ENCODE data around the gene ALOXE3.

The ALOXE3 gene

GRCh38 chr17:8117980-8118768, at the start of gene ALOXE3:
ALOXE3 (minus strand) TSS chr17:8118514; CDS start chr17:8117990, 524 bp downstream.
- Histone ChIP-seq H3K9me2 (ENCODE audit: low read depth, low read length) (no peaks in the 10 kb centered on the region), H4K20me1 (ENCODE audit: insufficient read depth, low read length) (no peaks in the 10 kb centered on the region), H3K4me2 (ENCODE audit: low read length) (peak within 1 kb of the TSS; percentile 88), H2AFZ (ENCODE audit: low read length) (no peak within 1 kb of the TSS), H3K4me3 (ENCODE audit: low read depth, low read length, poor library complexity, severe bottlenecking) (peak within 1 kb of the TSS; percentile 98), H3K4me1 (ENCODE audit: insufficient read depth, low read length, severe bottlenecking) (peaks cover 40% of the 10 kb centered on the region), H3K79me2 (ENCODE audit: insufficient read depth, low read length) (no peaks in the 10 kb centered on the region), H3F3A (ENCODE audit: insufficient read depth, low read length) (peaks cover 6% of the 10 kb centered on the region; the same call in 1 of the 2 replicates), H3K9me3 (ENCODE audit: low read length) (no peaks in the 10 kb centered on the region), H3K27ac (ENCODE audit: low read depth, low read length, poor library complexity, severe bottlenecking) (peak within 1 kb of the TSS; percentile 26), H3K9ac (ENCODE audit: low read length) (peak within 1 kb of the TSS; percentile 64), H3K27me3 (ENCODE audit: insufficient read depth, low read length) (peaks cover 7% of the 10 kb centered on the region; the same call in 1 of the 2 replicates), H3K36me3 (ENCODE audit: insufficient read depth, low read length) (no peaks in the 10 kb centered on the region)
- TF ChIP-seq CTCF (IDR thresholded peaks at IDR 0.05; ENCODE audit: low read length), result no peak
- TF ChIP-seq EZH2 (IDR thresholded peaks at IDR 0.05; ENCODE audit: borderline replicate concordance, low read length), result no peak

- Histone ChIP-seq H3K79me2 (ENCODE audit: insufficient read depth, low read length) (peaks cover under 1% of the 10 kb centered on the region; the same call in 1 of the 2 replicates), H4K20me1 (ENCODE audit: insufficient read depth, low read length) (no peaks in the 10 kb centered on the region), H3K27me3 (ENCODE audit: insufficient read depth, low read length) (no peaks in the 10 kb centered on the region), H3K4me1 (ENCODE audit: insufficient read depth, low read length, severe bottlenecking) (peaks cover 40% of the 10 kb centered on the region), H3K4me3 (ENCODE audit: low read depth, low read length, poor library complexity, severe bottlenecking) (no peak overlapping the region), H3K4me2 (ENCODE audit: low read length) (no peak overlapping the region), H3F3A (ENCODE audit: insufficient read depth, low read length) (no peaks in the 10 kb centered on the region), H3K36me3 (ENCODE audit: insufficient read depth, low read length) (no peaks in the 10 kb centered on the region), H2AFZ (ENCODE audit: low read length) (no peak overlapping the region), H3K27ac (ENCODE audit: low read depth, low read length, poor library complexity, severe bottlenecking) (peak overlapping the region; percentile 18), H3K9ac (ENCODE audit: low read length) (no peak overlapping the region), H3K9me2 (ENCODE audit: low read depth, low read length) (no peaks in the 10 kb centered on the region), H3K9me3 (ENCODE audit: low read length) (no peaks in the 10 kb centered on the region)
- TF ChIP-seq CTCF (IDR thresholded peaks at IDR 0.05; ENCODE audit: low read length) (no peak), EZH2 (IDR thresholded peaks at IDR 0.05; ENCODE audit: borderline replicate concordance, low read length) (no peak)
These were observed 49.2 kb upstream of the ALOXE3 start for GRCh38 chr17:8167526-8167925.

DNA sequence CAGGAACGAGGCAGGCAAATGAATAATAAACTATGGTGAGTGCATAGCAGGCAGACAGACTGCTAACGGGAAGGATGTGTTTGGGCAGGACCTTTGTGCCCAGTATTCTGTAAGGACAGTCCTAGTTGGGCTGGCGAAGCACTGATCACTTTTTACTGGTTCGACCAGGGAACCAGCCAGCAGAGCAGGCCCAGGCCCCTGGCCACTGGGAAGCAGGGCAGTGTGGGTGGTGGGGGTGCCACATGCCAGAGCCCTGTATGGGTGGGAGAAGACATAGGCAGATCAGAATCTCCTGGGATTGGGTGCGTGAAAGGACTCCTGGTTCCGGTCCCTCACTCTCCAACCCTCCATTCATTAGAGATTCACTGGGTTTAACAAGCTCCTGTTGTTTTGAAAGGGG, 48.4 kb upstream of the ALOXE3 start:
- peaks cover under 1% of the 10 kb centered on the region; the same call in 1 of the 2 replicates for H3K36me3 ChIP-seq (ENCODE audit: insufficient read depth, low read length)
- no peak overlapping the region for H3K4me2 ChIP-seq (ENCODE audit: low read length)
- no peak overlapping the region for H3K27ac ChIP-seq (ENCODE audit: low read depth, low read length, poor library complexity, severe bottlenecking)
- H3K9me3 ChIP-seq (ENCODE audit: low read length), result no peaks in the 10 kb centered on the region
- no peaks in the 10 kb centered on the region for H3K9me2 ChIP-seq (ENCODE audit: low read depth, low read length)
- H3K27me3 ChIP-seq (ENCODE audit: insufficient read depth, low read length), result no peaks in the 10 kb centered on the region
- H3K9ac ChIP-seq (ENCODE audit: low read length), result no peak overlapping the region
- no peaks in the 10 kb centered on the region for H4K20me1 ChIP-seq (ENCODE audit: insufficient read depth, low read length)
- no peak overlapping the region for H3K4me3 ChIP-seq (ENCODE audit: low read depth, low read length, poor library complexity, severe bottlenecking)
- H3K79me2 ChIP-seq (ENCODE audit: insufficient read depth, low read length), result peaks cover 8% of the 10 kb centered on the region; the same call in 1 of the 2 replicates
- H2AFZ ChIP-seq (ENCODE audit: low read length), result no peak overlapping the region
- no peak for TF ChIP-seq CTCF (IDR thresholded peaks at IDR 0.05; ENCODE audit: low read length)
- H3F3A ChIP-seq (ENCODE audit: insufficient read depth, low read length), result no peaks in the 10 kb centered on the region
- H3K4me1 ChIP-seq (ENCODE audit: insufficient read depth, low read length, severe bottlenecking), result peaks cover 39% of the 10 kb centered on the region
